Suprapubic skin (tissue), 4 donors: ENCODE data around the gene GYG1. TPM values are rescaled to one million over a fixed set of nuclear protein-coding genes. Genes with fewer than 3 reads are reported as not detected.

ENCODE experiments used
- DNase-seq, 2 donors: peaks; one replicate each; pipeline ENCODE4 v3.0.0-alpha.2; 2019; ENCODE audit warnings: low spot score in 2 of 2
- H3K27ac ChIP-seq: fragments of 200-600 bp; sonication (generic); one replicate; pipeline ENCODE4 v1.5.1; 2019
- H3K27me3 ChIP-seq: fragments of 200-600 bp; sonication (generic); one replicate; pipeline ENCODE4 v1.5.1; 2019
- H3K36me3 ChIP-seq: fragments of 200-600 bp; sonication (generic); one replicate; pipeline ENCODE4 v1.5.1; 2019
- H3K4me1 ChIP-seq: fragments of 200-600 bp; sonication (generic); one replicate; pipeline ENCODE4 v1.5.1; 2019
- H3K4me3 ChIP-seq: fragments of 200-600 bp; sonication (generic); one replicate; pipeline ENCODE4 v1.5.1; 2019; ENCODE audit warnings: mild to moderate bottlenecking
- H3K9me3 ChIP-seq: fragments of 200-600 bp; sonication (generic); one replicate; pipeline ENCODE4 v1.5.1; 2019
- EP300 ChIP-seq: sonication (generic); formaldehyde crosslinking; IDR thresholded peaks from one replicate; pipeline ENCODE4 v1.6.1; 2017; ENCODE audit warnings: antibody characterized with exemption
- POLR2A ChIP-seq, 2 donors: fragments of 450-650 bp; IDR thresholded peaks; one replicate each; pipeline ENCODE4 v1.6.1; 2017; ENCODE audit warnings: antibody characterized with exemption in 2 of 2, mild to moderate bottlenecking in 2 of 2, moderate library complexity in 2 of 2
- POLR2AphosphoS5 ChIP-seq, 3 donors: sonication (generic); formaldehyde crosslinking; IDR thresholded peaks; one replicate each; pipeline ENCODE4 v1.6.1; 2017; ENCODE audit warnings: antibody characterized with exemption in 3 of 3
- WGBS: methylation state at CpG from one replicate; pipeline ENCODE4 v1.1.5; 2018; 5-methylcytosine and 5-hydroxymethylcytosine counted together
- total RNA-seq, 4 donors: library from RNA; depleted of rRNA; stranded (reverse); fragments of >200 nt; gene quantifications; one replicate each; pipeline ENCODE4 v1.1.0, GENCODE V29; 2016
- TF ChIP-seq, protein P1 (sequence below), 2 donors: fragments of 200-600 bp in 1 of 2; fragments of 450-650 bp in 1 of 2; sonication (generic) in 1 of 2; IDR thresholded peaks; one replicate each; pipeline ENCODE4 v1.5.1; 2016 to 2019; ENCODE audit warnings: antibody characterized with exemption in 2 of 2, mild to moderate bottlenecking in 1 of 2, moderate library complexity in 1 of 2

The GYG1 gene
- total RNA-seq, 4 donors from 2014 or later: 9.3 to 17.5 (median 13.4) TPM

DNA sequence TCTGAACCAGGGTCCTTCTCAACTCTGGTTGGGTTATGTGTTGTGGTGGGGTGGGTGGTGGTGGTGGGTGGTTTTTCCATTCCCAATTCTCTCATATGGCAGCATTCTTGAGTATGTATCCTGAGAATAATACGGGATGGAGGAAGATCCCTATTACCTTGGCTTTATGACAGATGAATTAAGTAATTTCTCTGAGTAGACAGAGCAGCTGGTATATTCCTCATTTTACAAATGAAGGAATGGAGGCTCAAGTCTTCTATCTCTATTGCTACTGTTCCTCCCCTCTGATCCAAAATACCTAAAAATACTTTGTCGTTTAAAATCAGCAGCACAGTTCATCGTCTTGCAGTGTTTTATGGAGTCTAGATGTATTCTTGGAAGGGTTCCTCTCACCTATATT, 10.4 kb downstream of the GYG1 start:
- TF ChIP-seq POLR2AphosphoS5 (IDR thresholded peaks at IDR 0.05) (no peak), POLR2A (IDR thresholded peaks at IDR 0.05) (no peak), EP300 (no peak)
- TF ChIP-seq, protein P1, sequence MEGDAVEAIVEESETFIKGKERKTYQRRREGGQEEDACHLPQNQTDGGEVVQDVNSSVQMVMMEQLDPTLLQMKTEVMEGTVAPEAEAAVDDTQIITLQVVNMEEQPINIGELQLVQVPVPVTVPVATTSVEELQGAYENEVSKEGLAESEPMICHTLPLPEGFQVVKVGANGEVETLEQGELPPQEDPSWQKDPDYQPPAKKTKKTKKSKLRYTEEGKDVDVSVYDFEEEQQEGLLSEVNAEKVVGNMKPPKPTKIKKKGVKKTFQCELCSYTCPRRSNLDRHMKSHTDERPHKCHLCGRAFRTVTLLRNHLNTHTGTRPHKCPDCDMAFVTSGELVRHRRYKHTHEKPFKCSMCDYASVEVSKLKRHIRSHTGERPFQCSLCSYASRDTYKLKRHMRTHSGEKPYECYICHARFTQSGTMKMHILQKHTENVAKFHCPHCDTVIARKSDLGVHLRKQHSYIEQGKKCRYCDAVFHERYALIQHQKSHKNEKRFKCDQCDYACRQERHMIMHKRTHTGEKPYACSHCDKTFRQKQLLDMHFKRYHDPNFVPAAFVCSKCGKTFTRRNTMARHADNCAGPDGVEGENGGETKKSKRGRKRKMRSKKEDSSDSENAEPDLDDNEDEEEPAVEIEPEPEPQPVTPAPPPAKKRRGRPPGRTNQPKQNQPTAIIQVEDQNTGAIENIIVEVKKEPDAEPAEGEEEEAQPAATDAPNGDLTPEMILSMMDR (IDR thresholded peaks at IDR 0.05): no peak
- no peak for DNase-seq
- H3K4me1 ChIP-seq: peaks cover 7% of the 10 kb centered on the region
- no peaks in the 10 kb centered on the region for H3K9me3 ChIP-seq
- H3K27me3 ChIP-seq: no peaks in the 10 kb centered on the region
- H3K27ac ChIP-seq: no peak overlapping the region
- no peak overlapping the region for H3K4me3 ChIP-seq
- WGBS: 91% methylated on average over 3 of the region's 3 CpGs
- peaks cover 13% of the 10 kb centered on the region for H3K36me3 ChIP-seq

DNA sequence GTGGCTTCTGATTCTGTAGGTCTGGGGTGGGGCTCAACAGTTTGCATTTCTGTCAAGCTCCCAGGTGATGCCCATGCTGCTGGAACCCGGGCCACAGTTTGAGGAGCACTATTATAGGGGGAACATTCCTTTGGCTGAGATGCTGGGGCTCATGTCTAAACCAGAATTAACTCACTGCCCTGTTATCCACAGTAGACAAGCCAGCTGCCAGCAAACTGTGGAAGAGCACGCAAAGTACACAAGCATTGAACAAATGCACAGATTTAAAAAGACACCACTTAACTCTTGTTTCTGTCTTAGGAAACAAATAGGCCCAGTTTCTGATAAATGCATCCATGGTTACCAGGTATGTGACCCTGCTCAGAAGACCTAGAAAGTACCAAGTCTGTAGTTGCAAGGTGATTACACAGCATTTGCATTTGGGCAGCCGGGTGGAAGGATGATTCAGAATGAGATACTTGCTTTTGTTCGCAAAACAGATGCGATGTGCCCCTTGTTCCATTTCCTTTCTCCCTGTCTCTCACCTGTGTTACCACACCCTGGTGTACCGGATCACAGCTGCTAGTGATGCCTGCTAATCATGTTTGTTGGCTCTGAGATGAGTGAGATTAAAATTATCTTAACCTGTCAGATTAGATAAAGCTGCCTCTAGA, 12.4 kb downstream of the GYG1 start:
- no peak for DNase-seq
- H3K36me3 ChIP-seq: peaks cover 16% of the 10 kb centered on the region
- peaks cover 3% of the 10 kb centered on the region for H3K4me1 ChIP-seq
- no peak overlapping the region for H3K4me3 ChIP-seq
- no peaks in the 10 kb centered on the region for H3K27me3 ChIP-seq
- no peak overlapping the region for H3K27ac ChIP-seq
- TF ChIP-seq POLR2AphosphoS5 (IDR thresholded peaks at IDR 0.05): no peak
- TF ChIP-seq, protein P1 (IDR thresholded peaks at IDR 0.05): no peak
- no peak for TF ChIP-seq EP300
- H3K9me3 ChIP-seq: no peaks in the 10 kb centered on the region
- WGBS: 78% methylated on average over 6 of the region's 6 CpGs

DNA sequence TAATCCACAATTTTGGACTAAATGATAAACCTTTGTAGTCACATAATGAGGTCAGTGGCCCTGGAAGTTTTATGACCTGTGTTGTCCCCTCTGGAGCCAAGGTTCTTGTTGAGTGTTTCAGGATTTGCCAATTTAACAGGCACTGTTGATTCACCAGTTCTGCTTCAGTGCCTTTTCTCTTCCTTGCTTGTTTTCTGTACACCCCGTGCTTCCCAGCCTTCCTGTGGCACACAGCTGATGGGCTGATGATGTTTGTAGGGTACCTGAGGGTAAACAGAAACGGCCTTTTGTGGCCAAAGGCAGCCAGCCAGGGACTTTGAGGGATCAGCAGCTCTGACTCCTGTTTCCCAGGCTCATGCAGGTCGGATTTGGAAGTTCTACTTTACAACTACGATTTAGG, 13.3 kb downstream of the GYG1 start:
- Histone ChIP-seq H3K27me3 (no peaks in the 10 kb centered on the region), H3K36me3 (peaks cover 22% of the 10 kb centered on the region), H3K4me3 (no peak overlapping the region), H3K9me3 (no peaks in the 10 kb centered on the region), H3K27ac (no peak overlapping the region), H3K4me1 (peaks cover 3% of the 10 kb centered on the region)
- WGBS: 59% methylated on average over 4 of the region's 4 CpGs
- DNase-seq: no peak
- TF ChIP-seq POLR2AphosphoS5 (IDR thresholded peaks at IDR 0.05) (no peak), EP300 (no peak), POLR2A (IDR thresholded peaks at IDR 0.05) (no peak)
- TF ChIP-seq, protein P1 (IDR thresholded peaks at IDR 0.05): no peak

DNA sequence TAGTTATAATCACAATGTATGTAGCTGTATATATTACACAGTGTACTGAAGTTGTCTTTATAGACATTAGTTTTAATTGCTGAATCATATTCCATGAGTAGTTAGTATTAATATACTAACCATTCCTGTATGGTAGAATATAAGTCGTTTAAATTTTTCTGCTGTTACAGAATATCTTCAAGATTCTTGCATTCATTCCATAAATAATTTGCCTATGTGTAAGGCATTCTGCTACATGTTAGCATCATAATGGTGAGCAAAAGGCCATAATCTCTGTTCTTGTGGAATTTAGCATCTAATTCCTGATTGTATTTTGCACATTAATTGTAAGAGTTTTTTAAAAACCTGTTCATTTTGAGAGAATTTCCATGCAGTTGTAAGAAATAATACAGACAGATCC, 14.1 kb downstream of the GYG1 start:
- TF ChIP-seq POLR2A (IDR thresholded peaks at IDR 0.05): no peak
- TF ChIP-seq EP300: no peak
- Histone ChIP-seq H3K27me3 (no peaks in the 10 kb centered on the region), H3K4me3 (no peak overlapping the region), H3K27ac (no peak overlapping the region), H3K9me3 (no peaks in the 10 kb centered on the region), H3K4me1 (no peaks in the 10 kb centered on the region), H3K36me3 (peaks cover 30% of the 10 kb centered on the region)
- 75% methylated on average over 1 of the region's 1 CpG for WGBS
- DNase-seq: no peak

DNA sequence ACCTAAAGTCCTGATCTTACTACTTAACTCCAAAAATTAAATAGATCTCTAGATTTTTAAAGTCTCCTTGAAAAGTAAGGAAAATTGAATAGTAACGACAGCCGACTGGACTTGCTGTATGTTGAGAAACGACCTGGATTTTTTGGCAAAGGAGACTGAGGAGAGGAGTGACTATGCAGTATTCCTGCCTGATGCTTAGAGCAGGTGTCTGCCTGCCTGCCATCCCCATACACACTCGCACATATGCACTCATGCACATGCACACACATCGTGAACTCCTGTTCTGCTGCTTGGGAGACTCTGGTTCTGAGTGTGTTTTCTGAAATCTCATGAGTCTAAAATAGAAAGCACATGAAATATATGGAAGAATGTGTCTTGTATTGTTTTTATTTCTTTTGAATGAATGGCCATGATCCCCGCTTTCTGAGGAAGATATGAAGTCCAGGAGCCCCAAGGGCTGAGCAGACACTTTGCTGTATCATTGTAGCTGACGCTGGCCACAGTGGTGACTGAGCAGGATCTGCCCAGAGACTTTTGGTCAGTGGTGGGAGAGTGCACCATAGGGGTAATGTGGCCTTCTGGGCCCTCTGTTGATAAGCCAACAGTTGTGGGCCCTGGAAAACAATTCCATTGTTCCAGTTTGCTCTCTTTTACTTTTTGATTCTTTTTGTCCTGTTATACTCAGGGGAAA, 16.4 kb downstream of the GYG1 start:
- Histone ChIP-seq H3K36me3 (peaks cover 50% of the 10 kb centered on the region), H3K27me3 (no peaks in the 10 kb centered on the region), H3K4me3 (no peak overlapping the region), H3K9me3 (no peaks in the 10 kb centered on the region), H3K4me1 (no peaks in the 10 kb centered on the region), H3K27ac (no peak overlapping the region)
- no peak for DNase-seq
- TF ChIP-seq EP300: no peak
- no peak for TF ChIP-seq POLR2AphosphoS5 (IDR thresholded peaks at IDR 0.05)
- TF ChIP-seq POLR2A (IDR thresholded peaks at IDR 0.05): no peak
- TF ChIP-seq, protein P1 (IDR thresholded peaks at IDR 0.05): no peak
- WGBS: 91% methylated on average over 7 of the region's 7 CpGs
